DOHH2 (cell line): ENCODE data around the gene UBR2.

ENCODE experiments used
- EZH2phosphoT487 ChIP-seq: fragments of 200-600 bp; sonication (generic); IDR thresholded peaks from 2 replicates; pipeline ENCODE4 v1.6.1; 2017; ENCODE audit warnings: borderline replicate concordance, mild to moderate bottlenecking, antibody characterized with exemption, low read length, moderate library complexity, mixed read lengths
- TF ChIP-seq, protein P1 (sequence below): fragments of 200-600 bp; sonication (generic); IDR thresholded peaks from one replicate; pipeline ENCODE4 v1.5.1; 2014; ENCODE audit warnings: antibody characterized with exemption, mild to moderate bottlenecking, low read depth, low read length; ENCODE audit not compliant: poor library complexity, severe bottlenecking

GRCh38 chr6:42551217-42551616 is 12.6 kb upstream of the UBR2 start:
- TF ChIP-seq, protein P1, sequence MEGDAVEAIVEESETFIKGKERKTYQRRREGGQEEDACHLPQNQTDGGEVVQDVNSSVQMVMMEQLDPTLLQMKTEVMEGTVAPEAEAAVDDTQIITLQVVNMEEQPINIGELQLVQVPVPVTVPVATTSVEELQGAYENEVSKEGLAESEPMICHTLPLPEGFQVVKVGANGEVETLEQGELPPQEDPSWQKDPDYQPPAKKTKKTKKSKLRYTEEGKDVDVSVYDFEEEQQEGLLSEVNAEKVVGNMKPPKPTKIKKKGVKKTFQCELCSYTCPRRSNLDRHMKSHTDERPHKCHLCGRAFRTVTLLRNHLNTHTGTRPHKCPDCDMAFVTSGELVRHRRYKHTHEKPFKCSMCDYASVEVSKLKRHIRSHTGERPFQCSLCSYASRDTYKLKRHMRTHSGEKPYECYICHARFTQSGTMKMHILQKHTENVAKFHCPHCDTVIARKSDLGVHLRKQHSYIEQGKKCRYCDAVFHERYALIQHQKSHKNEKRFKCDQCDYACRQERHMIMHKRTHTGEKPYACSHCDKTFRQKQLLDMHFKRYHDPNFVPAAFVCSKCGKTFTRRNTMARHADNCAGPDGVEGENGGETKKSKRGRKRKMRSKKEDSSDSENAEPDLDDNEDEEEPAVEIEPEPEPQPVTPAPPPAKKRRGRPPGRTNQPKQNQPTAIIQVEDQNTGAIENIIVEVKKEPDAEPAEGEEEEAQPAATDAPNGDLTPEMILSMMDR: no peak
- no peak for TF ChIP-seq EZH2phosphoT487
